Stimulated activated CD8-positive, alpha-beta memory T cell treated with anti-CD3 and anti-CD28 coated beads, Interleukin-2, amount 100 ng/mL, for 48 hours (primary cell): ENCODE data around the gene PBRM1.

Experiments
- DNase-seq, 2 donors: peaks; one replicate each; pipeline ENCODE4 v3.0.0-alpha.2; 2020; ENCODE audit warnings: low read depth in 2 of 2

The PBRM1 gene

DNA sequence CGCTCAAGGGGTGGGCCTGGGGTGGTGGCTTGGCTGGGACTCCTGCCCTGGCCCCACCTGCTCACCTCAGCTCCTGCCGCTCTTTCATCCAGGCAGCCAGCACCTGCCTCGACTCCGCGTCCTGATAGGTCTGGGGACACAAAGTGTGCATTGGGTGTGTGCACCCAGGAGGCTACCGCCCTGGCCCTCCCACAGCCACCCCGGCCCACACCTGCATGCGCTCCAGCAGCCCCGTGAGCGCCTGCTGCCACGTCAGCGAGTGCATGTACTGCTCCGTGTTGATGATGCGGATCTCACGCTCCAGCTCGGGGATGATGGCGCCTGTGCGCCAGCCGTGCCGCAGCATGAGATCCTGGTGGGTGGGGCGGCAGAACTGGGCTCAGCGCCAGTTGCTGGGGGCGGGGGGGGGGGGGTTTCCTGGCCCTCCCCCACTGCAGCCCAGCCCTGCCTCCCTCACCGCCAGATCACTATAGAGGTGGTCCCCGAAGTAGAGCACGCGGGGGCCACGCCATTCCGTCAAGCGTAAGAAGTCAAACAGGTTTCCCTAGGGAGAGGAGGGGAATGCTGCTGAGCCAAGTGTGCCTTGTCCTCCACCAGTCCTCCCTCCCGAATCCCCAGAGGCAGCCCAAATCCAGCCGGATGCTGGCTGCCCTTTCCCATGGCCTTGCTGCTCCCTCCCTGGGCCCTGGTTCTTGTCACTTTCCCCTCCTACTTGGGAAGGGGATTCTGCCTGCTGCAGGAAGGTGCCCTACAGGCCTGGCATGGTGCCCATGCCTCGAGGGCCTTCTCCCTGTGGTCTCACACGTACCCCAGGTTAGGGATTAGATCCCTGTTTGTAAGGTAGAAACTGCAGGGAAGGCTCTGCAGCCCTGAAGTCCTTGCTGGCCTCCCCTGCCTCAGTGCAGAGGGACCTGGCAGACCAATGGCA is 160.7 kb downstream of the PBRM1 start:
- DNase-seq = no peak

DNA sequence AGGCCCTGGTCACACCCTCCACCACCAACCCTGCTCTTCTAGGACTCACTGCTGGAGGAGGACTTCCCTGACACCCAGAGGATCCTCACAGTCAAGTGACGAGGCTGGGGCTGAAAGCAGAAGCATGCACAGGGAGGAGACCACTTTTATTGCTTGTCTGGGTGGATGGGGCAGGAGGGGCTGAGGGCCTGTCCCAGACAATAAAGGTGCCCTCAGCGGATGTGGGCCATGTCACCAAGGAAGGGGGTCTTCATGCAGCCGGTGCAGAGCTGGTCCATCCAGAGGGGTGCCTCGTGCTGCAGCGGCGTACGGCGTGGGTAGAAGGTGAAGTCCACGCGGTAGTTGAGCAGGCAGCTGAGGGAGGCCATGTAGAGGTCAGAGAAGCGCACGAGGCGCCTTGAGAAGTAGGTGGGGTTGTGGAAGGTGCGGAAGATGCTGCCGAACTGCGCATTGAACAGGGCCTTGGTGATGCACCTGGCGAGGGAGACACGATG is 161.4 kb downstream of the PBRM1 start:
- DNase-seq = no peak

DNA sequence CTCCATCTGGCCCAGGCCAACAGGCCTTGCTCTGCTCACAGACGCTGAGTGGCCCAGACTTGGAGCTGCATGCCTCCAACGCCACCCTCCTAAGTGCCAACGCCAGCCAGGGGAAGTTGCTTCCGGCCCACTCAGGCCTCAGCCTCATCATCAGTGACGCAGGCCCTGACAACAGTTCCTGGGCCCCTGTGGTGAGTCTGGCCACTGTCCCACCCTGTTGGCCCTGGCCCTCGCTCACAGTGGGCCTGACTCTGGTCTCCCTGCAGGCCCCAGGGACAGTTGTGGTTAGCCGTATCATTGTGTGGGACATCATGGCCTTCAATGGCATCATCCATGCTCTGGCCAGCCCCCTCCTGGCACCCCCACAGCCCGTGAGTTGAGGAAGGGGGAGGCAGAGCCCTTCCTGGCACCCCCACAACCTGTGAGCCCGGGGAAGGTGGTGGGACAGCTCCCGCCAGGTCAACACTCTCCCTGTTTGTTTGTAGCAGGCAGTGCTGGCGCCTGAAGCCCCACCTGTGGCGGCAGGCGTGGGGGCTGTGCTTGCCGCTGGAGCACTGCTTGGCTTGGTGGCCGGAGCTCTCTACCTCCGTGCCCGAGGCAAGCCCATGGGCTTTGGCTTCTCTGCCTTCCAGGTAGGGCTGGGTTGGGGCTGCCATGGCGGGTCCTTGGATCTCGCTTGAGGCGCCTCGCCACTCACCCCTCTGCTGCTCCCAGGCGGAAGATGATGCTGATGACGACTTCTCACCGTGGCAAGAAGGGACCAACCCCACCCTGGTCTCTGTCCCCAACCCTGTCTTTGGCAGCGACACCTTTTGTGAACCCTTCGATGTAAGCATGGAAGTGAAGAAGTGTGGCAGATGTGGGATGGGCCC is 162.1 kb downstream of the PBRM1 start:
- no peak for DNase-seq

DNA sequence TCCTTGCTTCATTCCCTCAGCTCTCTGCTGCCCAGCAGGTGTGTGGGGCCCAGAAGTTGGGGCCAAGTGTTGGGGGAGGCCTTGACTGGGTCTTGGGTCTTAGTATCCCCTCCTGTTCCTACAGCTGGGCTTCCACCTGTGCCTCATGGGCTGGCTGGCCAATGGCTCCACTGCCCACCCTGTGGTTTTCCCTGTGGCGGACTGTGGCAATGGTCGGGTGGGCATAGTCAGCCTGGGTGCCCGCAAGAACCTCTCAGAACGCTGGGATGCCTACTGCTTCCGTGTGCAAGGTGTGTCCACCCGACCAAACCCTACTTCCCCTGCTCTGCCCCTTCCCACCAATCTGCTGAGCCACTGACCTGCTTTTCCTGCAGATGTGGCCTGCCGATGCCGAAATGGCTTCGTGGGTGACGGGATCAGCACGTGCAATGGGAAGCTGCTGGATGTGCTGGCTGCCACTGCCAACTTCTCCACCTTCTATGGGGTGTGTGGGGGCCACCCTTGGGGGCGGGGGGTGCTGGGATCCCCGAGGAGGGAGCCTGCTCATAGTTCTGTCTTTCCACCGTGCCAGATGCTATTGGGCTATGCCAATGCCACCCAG is 163.0 kb downstream of the PBRM1 start:
- DNase-seq = no peak

DNA sequence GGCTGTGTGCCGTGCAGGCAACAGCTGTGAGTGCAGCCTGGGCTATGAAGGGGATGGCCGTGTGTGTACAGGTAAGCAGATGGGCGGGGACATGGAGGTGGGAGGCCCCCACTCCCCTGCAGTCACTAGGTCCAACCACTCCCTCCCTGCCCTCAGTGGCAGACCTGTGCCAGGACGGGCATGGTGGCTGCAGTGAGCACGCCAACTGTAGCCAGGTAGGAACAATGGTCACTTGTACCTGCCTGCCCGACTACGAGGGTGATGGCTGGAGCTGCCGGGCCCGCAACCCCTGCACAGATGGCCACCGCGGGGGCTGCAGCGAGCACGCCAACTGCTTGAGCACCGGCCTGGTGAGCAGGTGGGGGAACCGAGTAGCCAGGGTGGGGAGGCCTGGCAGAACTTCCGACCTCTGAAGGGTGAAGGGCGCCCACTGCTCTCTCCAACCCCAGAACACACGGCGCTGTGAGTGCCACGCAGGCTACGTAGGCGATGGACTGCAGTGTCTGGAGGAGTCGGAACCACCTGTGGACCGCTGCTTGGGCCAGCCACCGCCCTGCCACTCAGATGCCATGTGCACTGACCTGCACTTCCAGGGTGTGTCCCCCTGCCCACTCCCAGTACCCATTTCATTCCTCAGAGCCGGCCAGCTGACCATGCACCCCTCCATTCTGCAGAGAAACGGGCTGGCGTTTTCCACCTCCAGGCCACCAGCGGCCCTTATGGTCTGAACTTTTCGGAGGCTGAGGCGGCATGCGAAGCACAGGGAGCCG is 163.6 kb downstream of the PBRM1 start:
- DNase-seq = no peak

DNA sequence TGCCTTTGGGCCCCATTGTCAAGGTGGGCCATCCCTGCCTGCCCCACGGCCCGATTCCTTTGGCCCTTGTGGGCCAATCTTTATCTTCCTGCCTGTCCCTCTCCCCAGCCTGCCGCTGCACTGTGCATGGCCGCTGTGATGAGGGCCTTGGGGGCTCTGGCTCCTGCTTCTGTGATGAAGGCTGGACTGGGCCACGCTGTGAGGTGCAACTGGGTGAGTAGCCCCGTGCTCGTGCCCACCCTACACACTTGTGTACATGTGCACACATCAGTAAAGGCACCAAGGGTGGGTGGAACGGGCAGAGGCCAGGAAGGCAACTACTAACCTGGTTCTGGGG is 164.3 kb downstream of the PBRM1 start:
- no peak for DNase-seq

DNA sequence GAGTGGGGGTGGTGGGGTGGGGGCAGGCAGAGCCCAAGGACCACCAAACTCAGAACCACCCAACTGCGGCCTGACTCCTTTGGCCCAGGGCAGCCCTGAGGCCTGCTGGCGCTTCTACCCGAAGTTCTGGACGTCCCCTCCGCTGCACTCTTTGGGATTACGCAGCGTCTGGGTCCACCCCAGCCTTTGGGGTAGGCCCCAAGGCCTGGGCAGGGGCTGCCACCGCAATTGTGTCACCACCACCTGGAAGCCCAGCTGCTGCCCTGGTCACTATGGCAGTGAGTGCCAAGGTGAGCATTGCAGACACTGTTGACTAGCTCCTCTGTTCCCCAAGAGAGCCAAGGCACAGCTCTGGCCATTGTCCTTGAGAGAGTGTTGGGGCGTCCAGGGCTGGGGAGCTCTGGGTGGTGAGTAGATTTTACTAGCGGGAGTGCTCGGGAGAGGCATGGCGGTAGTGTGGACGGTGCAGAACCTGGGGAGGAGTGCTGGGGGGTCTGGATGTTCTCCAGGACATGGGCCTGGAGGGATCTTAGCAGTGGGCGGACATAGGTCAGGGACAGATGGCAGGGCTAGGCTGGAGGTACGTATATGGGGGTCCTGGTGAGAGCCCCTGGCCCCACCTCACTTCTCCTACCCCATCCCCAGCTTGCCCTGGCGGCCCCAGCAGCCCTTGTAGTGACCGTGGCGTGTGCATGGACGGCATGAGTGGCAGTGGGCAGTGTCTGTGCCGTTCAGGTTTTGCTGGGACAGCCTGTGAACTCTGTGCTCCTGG is 164.8 kb downstream of the PBRM1 start:
- no peak for DNase-seq

DNA sequence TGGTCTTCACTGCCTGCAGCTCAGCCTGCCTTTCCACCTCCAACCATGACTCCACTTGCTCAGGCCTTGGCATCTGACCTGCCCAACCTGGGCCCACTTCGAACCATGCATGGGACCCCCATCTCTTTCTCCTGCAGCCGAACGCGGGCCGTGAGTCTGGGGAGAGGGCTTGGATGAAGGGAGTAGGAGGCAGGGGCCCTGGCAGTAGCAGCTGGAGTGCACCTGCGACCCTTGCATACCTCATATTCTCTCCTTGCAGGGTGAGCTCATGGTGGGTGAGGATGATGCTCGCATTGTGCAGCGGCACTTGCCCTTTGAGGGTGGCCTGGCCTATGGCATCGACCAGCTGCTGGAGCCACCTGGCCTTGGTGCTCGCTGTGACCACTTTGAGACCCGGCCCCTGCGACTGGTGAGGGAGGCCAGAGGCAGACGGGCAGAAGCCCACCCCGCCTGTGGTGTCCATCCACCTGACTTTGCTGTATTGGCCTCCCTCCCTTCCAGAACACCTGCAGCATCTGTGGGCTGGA is 165.5 kb downstream of the PBRM1 start:
- no peak for DNase-seq

DNA sequence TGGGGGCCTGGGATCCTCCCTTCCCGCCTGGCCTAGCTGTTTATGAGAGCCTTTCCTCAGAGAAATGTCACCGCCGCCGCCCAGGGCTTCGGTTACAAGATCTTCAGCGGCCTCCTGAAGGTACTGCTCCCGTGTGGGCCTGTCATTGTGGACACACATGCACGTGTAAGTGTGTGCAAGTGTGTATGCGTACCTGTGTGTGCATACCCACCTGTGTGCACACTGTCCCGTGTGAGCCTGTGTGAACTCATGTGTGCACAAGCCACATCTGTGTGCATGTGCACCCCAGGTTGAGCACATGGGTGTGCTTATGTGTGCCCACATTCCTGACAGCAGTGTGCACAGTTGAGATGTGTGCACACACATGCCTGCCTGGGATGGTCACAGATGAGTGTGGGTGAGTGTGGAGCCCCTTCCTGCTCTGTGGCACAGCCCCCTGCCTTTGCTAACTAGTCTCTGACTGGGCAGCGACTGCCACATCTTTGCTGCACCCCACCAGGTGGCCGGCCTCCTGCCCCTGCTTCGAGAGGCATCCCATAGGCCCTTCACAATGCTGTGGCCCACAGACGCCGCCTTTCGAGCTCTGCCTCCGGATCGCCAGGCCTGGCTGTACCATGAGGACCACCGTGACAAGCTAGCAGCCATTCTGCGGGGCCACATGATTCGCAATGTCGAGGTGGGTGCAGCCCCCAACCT is 166.1 kb downstream of the PBRM1 start:
- DNase-seq = no peak

DNA sequence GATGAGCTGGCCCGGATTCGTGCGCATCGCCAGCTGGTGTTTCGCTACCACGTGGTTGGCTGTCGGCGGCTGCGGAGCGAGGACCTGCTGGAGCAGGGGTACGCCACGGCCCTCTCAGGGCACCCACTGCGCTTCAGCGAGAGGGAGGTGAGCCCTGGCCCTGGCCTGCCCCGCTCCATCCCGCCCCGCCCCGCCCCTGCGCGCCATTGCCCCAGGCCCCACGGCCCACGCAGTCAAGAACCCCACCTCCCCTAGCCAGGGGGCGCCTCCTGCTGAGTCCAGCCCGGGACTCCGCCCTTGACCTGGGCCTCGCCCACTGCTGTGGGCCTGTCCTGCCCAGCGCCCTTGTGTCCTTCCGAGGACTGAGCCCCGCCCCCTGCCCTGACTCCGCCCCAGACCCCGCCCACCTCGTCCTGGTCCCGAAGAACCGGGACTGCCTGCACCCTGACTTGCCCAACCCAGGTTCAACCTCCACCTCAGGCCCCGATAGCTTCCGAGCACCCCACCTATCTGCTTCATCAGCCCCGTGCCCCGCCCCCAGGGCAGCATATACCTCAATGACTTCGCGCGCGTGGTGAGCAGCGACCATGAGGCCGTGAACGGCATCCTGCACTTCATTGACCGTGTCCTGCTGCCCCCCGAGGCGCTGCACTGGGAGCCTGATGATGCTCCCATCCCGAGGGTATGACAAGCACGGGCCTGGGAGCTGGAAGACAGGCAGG is 166.8 kb downstream of the PBRM1 start:
- no peak for DNase-seq

DNA sequence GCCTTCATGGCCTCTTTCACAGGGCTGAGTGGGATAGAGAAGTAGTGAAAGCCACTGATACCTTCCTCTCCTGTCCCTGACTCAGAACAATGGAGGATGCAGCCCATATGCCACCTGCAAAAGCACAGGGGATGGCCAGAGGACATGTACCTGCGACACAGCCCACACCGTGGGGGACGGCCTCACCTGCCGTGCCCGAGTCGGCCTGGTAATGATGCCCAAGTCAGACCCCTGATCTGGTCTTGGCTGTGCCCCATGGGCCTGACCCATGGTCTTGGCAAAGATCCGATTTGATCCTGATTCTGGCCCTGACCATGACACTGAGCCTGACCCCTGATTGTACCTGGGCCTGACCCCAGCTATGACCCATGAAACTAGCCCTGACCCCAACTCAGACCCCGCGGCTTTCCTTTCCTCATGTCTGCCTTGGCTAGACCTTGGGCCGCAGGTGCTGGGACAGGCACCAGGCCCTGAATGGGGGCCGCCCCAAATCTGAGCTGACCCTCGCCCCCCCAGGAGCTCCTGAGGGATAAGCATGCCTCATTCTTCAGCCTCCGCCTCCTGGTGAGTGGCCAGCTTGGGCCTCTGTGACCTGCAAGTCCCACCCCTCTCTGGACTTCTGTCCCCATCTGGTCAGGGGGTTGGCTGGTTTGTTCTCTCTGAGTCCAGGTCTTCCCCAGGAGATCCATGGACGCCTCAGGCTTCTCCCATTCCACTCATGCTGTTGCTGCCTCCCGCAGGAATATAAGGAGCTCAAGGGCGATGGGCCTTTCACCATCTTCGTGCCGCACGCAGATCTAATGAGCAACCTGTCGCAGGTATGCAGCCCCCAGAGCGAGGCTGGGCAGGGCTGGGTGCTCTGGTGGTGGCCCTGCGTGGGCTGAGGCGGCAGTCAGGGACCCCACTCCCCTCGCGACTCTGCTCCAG is 167.7 kb downstream of the PBRM1 start:
- no peak for DNase-seq

DNA sequence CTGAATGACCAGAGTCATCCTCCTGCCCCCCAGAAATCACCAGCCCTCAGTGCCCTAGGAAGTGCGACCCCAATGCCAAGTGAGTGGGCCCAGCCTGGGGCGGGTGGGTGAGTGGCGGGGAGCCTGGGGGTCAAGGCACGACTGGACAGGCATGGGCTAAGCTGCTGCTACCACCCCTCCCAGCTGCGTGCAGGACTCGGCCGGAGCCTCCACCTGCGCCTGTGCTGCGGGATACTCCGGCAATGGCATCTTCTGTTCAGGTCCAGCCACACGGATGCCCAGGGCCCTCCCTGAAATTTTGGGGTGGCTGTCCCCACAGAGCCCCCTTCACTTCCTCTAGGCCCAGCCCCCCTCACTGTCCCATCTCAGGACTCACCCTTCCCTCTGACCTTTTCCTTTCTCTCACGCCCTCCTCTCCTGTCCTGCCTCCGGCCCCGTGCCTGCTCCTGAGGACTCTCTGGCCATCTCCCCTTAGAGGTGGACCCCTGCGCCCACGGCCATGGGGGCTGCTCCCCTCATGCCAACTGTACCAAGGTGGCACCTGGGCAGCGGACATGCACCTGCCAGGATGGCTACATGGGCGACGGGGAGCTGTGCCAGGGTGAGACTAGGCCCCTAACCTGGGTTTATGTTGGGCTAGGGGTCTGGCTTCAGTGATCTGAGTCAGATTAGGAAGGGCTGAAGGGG is 169.1 kb downstream of the PBRM1 start:
- DNase-seq = no peak

DNA sequence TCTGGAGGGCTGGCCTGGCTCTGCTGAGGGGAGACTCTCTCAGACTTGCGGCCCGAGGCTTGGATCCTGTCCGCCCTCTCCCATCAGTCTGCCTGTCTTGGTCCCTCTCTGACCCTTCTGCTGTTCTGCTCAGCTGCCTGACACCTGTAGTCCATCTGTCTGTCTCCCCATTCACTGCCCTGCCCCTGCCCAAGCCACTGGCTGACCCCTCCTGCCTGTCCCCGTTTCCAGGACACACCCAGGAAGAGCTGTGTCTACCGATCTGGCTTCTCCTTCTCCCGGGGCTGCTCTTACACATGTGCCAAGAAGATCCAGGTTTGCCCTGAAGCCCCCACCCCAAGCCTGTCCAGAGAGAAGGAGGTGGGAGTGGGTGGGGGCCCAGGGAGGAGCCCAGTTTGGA is 170.5 kb downstream of the PBRM1 start:
- DNase-seq = no peak

DNA sequence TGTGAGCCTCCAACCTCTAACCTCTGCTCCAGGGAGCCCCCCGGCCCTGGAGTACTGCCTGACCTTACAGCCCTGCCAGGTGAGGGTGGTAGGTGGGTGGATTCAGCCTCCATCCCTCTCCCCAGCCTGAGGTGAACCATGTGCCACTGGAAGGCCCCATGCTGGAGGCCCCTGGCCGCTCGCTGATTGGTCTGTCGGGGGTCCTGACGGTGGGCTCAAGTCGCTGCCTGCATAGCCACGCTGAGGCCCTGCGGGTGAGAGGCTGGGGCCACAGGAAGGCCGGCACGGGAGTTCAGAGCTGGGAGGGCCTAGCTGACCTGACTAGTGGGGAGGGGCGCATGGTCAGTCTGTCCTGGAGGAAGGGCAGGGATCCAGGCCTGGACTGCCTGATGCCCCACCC is 171.1 kb downstream of the PBRM1 start:
- DNase-seq = no peak

DNA sequence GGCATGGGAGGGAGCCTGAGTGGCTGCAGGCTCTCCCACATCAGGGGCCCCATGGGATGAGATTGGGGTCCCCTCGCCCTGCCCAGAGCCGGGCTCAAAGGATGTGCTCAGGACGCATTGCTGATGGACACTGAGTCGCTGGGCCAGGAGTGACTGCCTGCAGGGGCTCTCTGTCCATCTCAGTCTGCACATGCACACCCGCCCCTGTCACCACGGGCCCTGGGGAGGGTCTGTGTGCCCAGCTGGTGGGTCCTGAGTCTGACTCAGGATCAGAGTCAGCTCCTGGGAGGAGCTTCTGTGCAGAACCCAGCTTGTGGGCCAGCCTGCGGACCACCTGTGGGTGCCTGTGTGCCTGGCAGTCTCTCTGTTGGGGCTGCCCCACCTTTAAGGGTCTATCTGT is 172.4 kb downstream of the PBRM1 start:
- DNase-seq = no peak

DNA sequence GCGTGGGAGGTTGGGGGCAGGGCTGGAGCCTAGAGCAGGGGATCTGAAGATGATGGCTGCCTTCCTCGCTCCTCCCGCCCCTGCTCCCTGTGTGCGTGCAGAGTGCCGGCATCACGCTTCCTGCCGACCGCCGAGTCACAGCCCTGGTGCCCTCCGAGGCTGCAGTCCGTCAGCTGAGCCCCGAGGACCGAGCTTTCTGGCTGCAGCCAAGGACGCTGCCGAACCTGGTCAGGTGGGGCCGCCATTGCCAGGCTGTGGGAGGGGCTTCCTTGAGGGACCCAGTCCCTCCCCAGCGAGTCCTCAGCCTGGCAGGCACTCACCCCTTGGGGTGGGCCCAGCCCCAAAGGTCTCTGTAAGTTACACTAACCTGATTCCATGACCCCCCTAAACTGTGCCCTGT is 173.0 kb downstream of the PBRM1 start:
- no peak for DNase-seq

DNA sequence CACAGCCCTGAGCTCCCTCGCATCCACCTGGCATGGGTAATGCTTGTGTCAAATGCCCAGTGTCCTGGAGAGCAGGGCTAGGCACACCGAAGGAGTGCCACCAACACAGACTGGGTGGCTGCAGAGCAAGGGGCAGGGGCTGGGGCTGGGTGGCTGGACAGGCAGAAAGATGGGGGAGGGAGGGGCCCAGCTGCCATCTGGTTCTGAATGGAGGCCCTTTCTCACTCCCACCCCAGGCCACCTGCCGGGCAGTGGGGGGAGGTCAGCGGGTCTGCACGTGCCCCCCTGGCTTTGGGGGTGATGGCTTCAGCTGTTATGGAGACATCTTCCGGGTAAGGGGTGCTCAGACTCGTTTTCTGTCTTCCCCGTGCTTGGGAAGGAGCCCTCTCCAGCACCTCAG is 173.6 kb downstream of the PBRM1 start:
- DNase-seq = no peak

DNA sequence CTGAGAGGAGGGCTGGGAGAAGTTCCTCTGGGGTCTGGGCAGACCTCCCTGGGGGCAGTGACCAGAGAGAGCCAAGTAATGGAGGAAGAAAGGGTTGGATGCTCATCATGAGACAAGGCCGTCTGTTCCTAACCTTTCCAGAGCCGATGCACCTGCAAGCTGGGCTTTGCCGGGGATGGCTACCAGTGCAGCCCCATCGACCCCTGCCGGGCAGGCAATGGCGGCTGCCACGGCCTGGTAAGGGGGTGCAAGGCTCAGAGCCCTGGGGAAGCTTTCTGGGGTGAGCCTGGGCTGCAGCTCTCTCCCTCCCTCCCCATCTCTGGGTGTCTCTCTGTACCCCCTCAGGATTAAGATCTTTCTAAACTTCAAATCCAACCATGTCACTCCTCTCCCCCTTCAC is 174.2 kb downstream of the PBRM1 start:
- DNase-seq = no peak
